Uterus (tissue), 2 donors: ENCODE measurements around the gene CASR.

Experiments used
- CTCF ChIP-seq, 4 experiments: fragments of 200-600 bp in 2 of 4; fragments of 450-650 bp in 2 of 4; sonication (generic) in 2 of 4; IDR thresholded peaks; one replicate each; pipeline ENCODE4 v1.5.1; 2016 to 2019; ENCODE audit warnings: antibody characterized with exemption in 4 of 4, mild to moderate bottlenecking in 2 of 4, moderate library complexity in 1 of 4
- POLR2A ChIP-seq, 2 donors: fragments of 450-650 bp; IDR thresholded peaks; one replicate each; pipeline ENCODE4 v1.6.1; 2016; ENCODE audit warnings: antibody characterized with exemption in 2 of 2, mild to moderate bottlenecking in 1 of 2, moderate library complexity in 1 of 2

GRCh38 chr3:122230174-122230573 is 46.7 kb downstream of the CASR start:
- no peak for TF ChIP-seq CTCF (IDR thresholded peaks at IDR 0.05)
- no peak for TF ChIP-seq POLR2A (IDR thresholded peaks at IDR 0.05)
